Pancreas (tissue), 10 donors: ENCODE results near the gene FRAT1. TPM values are rescaled to one million over a fixed set of nuclear protein-coding genes. Genes with fewer than 3 reads are reported as not detected.

Source experiments
- ATAC-seq, 4 donors: fragments of 200-7000 bp; cut with Tn5 transposase; one replicate each; pipeline versions ENCODE4 v1.8.0 to v1.9.1; 2020; ENCODE audit warnings: mild to moderate bottlenecking in 4 of 4, moderate library complexity in 4 of 4
- DNase-seq, 6 donors: peaks; one replicate each; pipeline ENCODE4 v3.0.0-alpha.2; 2020
- FAIRE-seq: peaks from 2 replicates; lab custom pipeline; 2012; peaks lifted over from hg19 to GRCh38; lab: Jason Lieb, UNC
- H3K27ac ChIP-seq, 4 donors: fragments of 200-600 bp; sonication (generic); 1 replicate in 3 of 4; 2 replicates in 1 of 4; pipeline versions ENCODE4 v1.5.0 to v1.8.0; 2020
- H3K27me3 ChIP-seq, 4 donors: fragments of 200-600 bp; one replicate each; pipeline ENCODE4 v1.8.0; 2021
- H3K36me3 ChIP-seq, 3 donors: fragments of 200-600 bp; sonication (generic) in 1 of 3; one replicate each; pipeline versions ENCODE4 v1.5.0 to v1.8.0; 2020 to 2021
- H3K4me1 ChIP-seq, 3 donors: fragments of 200-600 bp; one replicate each; pipeline ENCODE4 v1.8.0; 2021
- H3K4me3 ChIP-seq, 4 donors: fragments of 200-600 bp; sonication (generic) in 2 of 4; one replicate each; pipeline versions ENCODE4 v1.5.0 to v1.8.0; 2020 to 2021
- H3K9me3 ChIP-seq, 4 donors: fragments of 200-600 bp; one replicate each; pipeline ENCODE4 v1.8.0; 2021
- CTCF ChIP-seq, 4 donors: fragments of 200-600 bp; sonication (generic) in 3 of 4; IDR thresholded peaks; one replicate each; pipeline versions ENCODE4 v1.5.0 to v1.8.0; 2021; ENCODE audit warnings: antibody characterized with exemption in 4 of 4
- WGBS, 2 donors: extraction: QIAGEN DNeasy Blood & Tissue Kit; methylation state at CpG; one replicate each; pipeline ENCODE4 v1.1.7; 2013; 5-methylcytosine and 5-hydroxymethylcytosine counted together
- intact Hi-C, 3 donors: fragments of 100-400 bp; cut with DNase I; formaldehyde crosslinking; loops; one replicate each; pipeline versions ENCODE4 v1.11.1 to v1.14.2; 2022
- polyA plus RNA-seq, 2 donors: library from polyadenylated mRNA; stranded (reverse); fragments of 200-250 nt; gene quantifications; one replicate each; pipeline ENCODE4 v1.2.3, GENCODE V29; 2013
- total RNA-seq, 6 donors: library from RNA; stranded (reverse); fragmentation: NEBNext Ultra II Directional in 4 of 6; extraction: Animal tissue kit (Norgen Biotek cat#: 25700) in 4 of 6; gene quantifications; one replicate each; pipeline versions ENCODE4 v1.2.1 to v1.2.4, GENCODE V29; 2021 to 2023
- donor health status: healthy with polysubstance abuse.
- donor health status: DM: no; HTN: no; CAD: no; lungs with moderate emphysema.
- donor health status: DM: no; HTN: no; CAD: no.
- donor health status: control.
- donor health status: control.
- donor health status: Bipolar disorder and iron deficiency.
- donor health status: DM: yes; HTN: yes; CAD: no.
- donor health status: DM: no; HTN: no; CAD: no.
- donor health status: DM: no; HTN: no; CAD: no.
- donor health status: DM: yes; HTN: yes; CAD: no.

Gene FRAT1
- total RNA-seq, result 1 to 10 TPM; 2.6 to 5.2 (median 3.4) TPM
- 1 to 10 TPM; 1.6 to 1.7 TPM for polyA plus RNA-seq

GRCh38 chr10:97318772-97319651, at the start of gene FRAT1:
TSS of gene FRAT1 (plus strand) at chr10:97319271. CDS start at chr10:97319454, 183 bp downstream.
- ATAC-seq, result peak; percentile 85 to 93 (median 92)
- Histone ChIP-seq H3K36me3 (no peaks in the 10 kb centered on the region), H3K27ac (peak within 1 kb of the TSS; percentile 99 to 100 (median 100)), H3K4me3 (peak within 1 kb of the TSS; percentile 72 to 87 (median 83)), H3K9me3 (no peaks in the 10 kb centered on the region), H3K4me1 (peaks cover 0 to 13% (median 6%) of the 10 kb centered on the region in 3 donors), H3K27me3 (no peaks in the 10 kb centered on the region)
- FAIRE-seq, result no peak
- peak; percentile 89 to 95 (median 92) for DNase-seq
- intact Hi-C loops, result no loop called here
- TF ChIP-seq CTCF (IDR thresholded peaks at IDR 0.05), result no peak
- 0 to 1% methylated on average over 65 to 79 of the region's 79 CpGs for WGBS, 2 donors

GRCh38 chr10:97270523-97271154, 48.4 kb upstream of the FRAT1 start:
- Histone ChIP-seq H3K27ac (no peak overlapping the region), H3K9me3 (no peaks in the 10 kb centered on the region), H3K4me1 (no peaks in the 10 kb centered on the region), H3K36me3 (no peaks in the 10 kb centered on the region), H3K27me3 (no peaks in the 10 kb centered on the region), H3K4me3 (no peak overlapping the region)
- ATAC-seq (no peak), DNase-seq (no peak), FAIRE-seq (no peak)
- intact Hi-C loops, result no loop called here
- no peak for TF ChIP-seq CTCF (IDR thresholded peaks at IDR 0.05)
- WGBS, 2 donors, result 83 to 89% methylated on average over 3 of the region's 3 CpGs

- H3K4me3 ChIP-seq, result no peak overlapping the region
- no peaks in the 10 kb centered on the region for H3K9me3 ChIP-seq
- H3K36me3 ChIP-seq, result no peaks in the 10 kb centered on the region
- DNase-seq (no peak), ATAC-seq (no peak), FAIRE-seq (no peak)
- no peaks in the 10 kb centered on the region for H3K27me3 ChIP-seq
- 93 to 96% methylated on average over 3 of the region's 3 CpGs for WGBS, 2 donors
- peaks cover 0 to 10% (median 1%) of the 10 kb centered on the region in 3 donors for H3K4me1 ChIP-seq
- intact Hi-C loops, result no loop called here
- no peak for TF ChIP-seq CTCF (IDR thresholded peaks at IDR 0.05)
- no peak overlapping the region for H3K27ac ChIP-seq
Measured at GRCh38 chr10:97273700-97274099, 45.4 kb upstream of the FRAT1 start.

- DNase-seq (no peak), FAIRE-seq (no peak), ATAC-seq (no peak)
- H3K27ac ChIP-seq, result no peak overlapping the region
- no peaks in the 10 kb centered on the region for H3K9me3 ChIP-seq
- H3K27me3 ChIP-seq, result no peaks in the 10 kb centered on the region
- H3K4me1 ChIP-seq, result peaks cover 0 to 15% (median 4%) of the 10 kb centered on the region in 3 donors
- intact Hi-C loops, result no loop called here
- H3K4me3 ChIP-seq, result no peak overlapping the region
- no peaks in the 10 kb centered on the region for H3K36me3 ChIP-seq
- 75 to 80% methylated on average over 3 of the region's 9 CpGs for WGBS, 2 donors
- TF ChIP-seq CTCF (IDR thresholded peaks at IDR 0.05), result no peak
Measured at GRCh38 chr10:97274828-97275227, 44.2 kb upstream of the FRAT1 start.
